Keratinocyte (primary cell): ENCODE measurements around the gene ANO3. TPM values are rescaled to one million over a fixed set of nuclear protein-coding genes. Genes with fewer than 3 reads are reported as not detected.

ENCODE experiments used
- DNase-seq: peaks from one replicate; pipeline ENCODE4 v3.0.0-alpha.2; 2011; ENCODE audit warnings: low read depth, missing footprints, low spot score
- FAIRE-seq: peaks from 2 replicates; lab custom pipeline; 2011; peaks lifted over from hg19 to GRCh38; lab: Jason Lieb, UNC
- H2AFZ ChIP-seq: 2 replicates; pipeline ENCODE4 v1.6.0; 2012; ENCODE audit warnings: low read length, control low read depth, inconsistent platforms; ENCODE audit not compliant: control insufficient read depth
- H3K27ac ChIP-seq: 2 replicates; pipeline ENCODE4 v1.5.1; 2011; ENCODE audit warnings: low read length; ENCODE audit not compliant: control insufficient read depth, insufficient read depth
- H3K27me3 ChIP-seq: 3 replicates; pipeline ENCODE4 v1.6.0; 2011; ENCODE audit warnings: low read length; ENCODE audit not compliant: control insufficient read depth, insufficient read depth; ENCODE audit errors: extremely low read depth
- H3K36me3 ChIP-seq, 2 experiments: 2 replicates in 1 of 2; 3 replicates in 1 of 2; pipeline ENCODE4 v1.5.1; 2011; ENCODE audit warnings: low read length in 2 of 2, mild to moderate bottlenecking in 1 of 2; ENCODE audit not compliant: control insufficient read depth in 2 of 2, insufficient read depth in 2 of 2; ENCODE audit errors: extremely low read depth in 1 of 2
- H3K4me1 ChIP-seq: 3 replicates; pipeline ENCODE4 v1.5.1; 2011; ENCODE audit warnings: low read length; ENCODE audit not compliant: control insufficient read depth, insufficient read depth; ENCODE audit errors: extremely low read depth
- H3K4me2 ChIP-seq: 3 replicates; pipeline ENCODE4 v1.6.0; 2011; ENCODE audit warnings: low read depth, low read length; ENCODE audit not compliant: control insufficient read depth, insufficient read depth; ENCODE audit errors: extremely low read depth
- H3K4me3 ChIP-seq, 3 experiments: fragments of 200-600 bp in 1 of 3; sonication (generic) in 1 of 3; 2 replicates in 2 of 3; 3 replicates in 1 of 3; pipeline ENCODE4 v1.5.1; 2011 to 2016; ENCODE audit warnings: low read length in 3 of 3, mild to moderate bottlenecking in 3 of 3, control low read depth in 2 of 3, inconsistent platforms in 1 of 3, low read depth in 1 of 3, mixed read lengths in 1 of 3, mixed run types in 1 of 3, moderate library complexity in 1 of 3; ENCODE audit not compliant: control insufficient read depth in 2 of 3, insufficient read depth in 2 of 3; ENCODE audit errors: extremely low read depth in 1 of 3
- H3K79me2 ChIP-seq: 2 replicates; pipeline ENCODE4 v1.6.0; 2012; ENCODE audit warnings: low read length; ENCODE audit not compliant: control insufficient read depth, insufficient read depth
- H3K9ac ChIP-seq: 3 replicates; pipeline ENCODE4 v1.6.0; 2011; ENCODE audit warnings: low read length; ENCODE audit not compliant: control insufficient read depth, insufficient read depth; ENCODE audit errors: extremely low read depth
- H3K9me1 ChIP-seq: 3 replicates; pipeline ENCODE4 v1.6.0; 2011; ENCODE audit warnings: low read length; ENCODE audit not compliant: control insufficient read depth, insufficient read depth; ENCODE audit errors: extremely low read depth
- H3K9me3 ChIP-seq: 2 replicates; pipeline ENCODE4 v1.5.1; 2012; ENCODE audit warnings: low read depth, low read length; ENCODE audit not compliant: control insufficient read depth
- H4K20me1 ChIP-seq: 3 replicates; pipeline ENCODE4 v1.6.0; 2011; ENCODE audit warnings: low read length; ENCODE audit not compliant: control insufficient read depth, insufficient read depth; ENCODE audit errors: extremely low read depth
- EZH2 ChIP-seq: IDR thresholded peaks from one replicate; pipeline ENCODE4 v1.6.1; 2012; ENCODE audit warnings: inconsistent platforms, mild to moderate bottlenecking, low read length, moderate library complexity
- dilution Hi-C: fragments of 300-500 bp; cut with MboI; formaldehyde crosslinking; loops from one replicate; pipeline ENCODE4 v1.7.0; 2020; ENCODE audit warnings: low sequenced_read_pairs; ENCODE audit not compliant: extremely low pct_ligation_motif_present
- polyA plus RNA-seq, 5 experiments: library from polyadenylated mRNA; depleted of rRNA in 3 of 5; stranded (reverse) in 3 of 5; stranded (forward) in 1 of 5; unstranded in 1 of 5; fragments of >200 nt; gene quantifications; 1 replicate in 1 of 5; 2 replicates in 3 of 5; 3 replicates in 1 of 5; pipeline versions ENCODE4 v1.2.1 to v1.2.3, GENCODE V29; 2011 to 2012; ENCODE audit warnings: missing spikeins in 2 of 5, low read depth in 1 of 5, low replicate concordance in 1 of 5
- TF ChIP-seq, protein P1 (sequence below), 3 experiments: IDR thresholded peaks in 1 of 3; conservative IDR thresholded peaks in 1 of 3; optimal IDR thresholded peaks in 1 of 3; 2 replicates in 2 of 3; 3 replicates in 1 of 3; pipeline versions ENCODE3 to v1.5.1; 2011; ENCODE audit warnings: low read length in 3 of 3, mild to moderate bottlenecking in 3 of 3, moderate library complexity in 2 of 3, control low read depth in 1 of 3, inconsistent platforms in 1 of 3; ENCODE audit not compliant: insufficient read depth in 2 of 3; ENCODE audit errors: extremely low read depth in 1 of 3

Gene ANO3
- polyA plus RNA-seq, 1 donor (not counting 4 experiments of a cell fraction or from before 2014, with no cell fraction given) = 0.01 TPM

DNA sequence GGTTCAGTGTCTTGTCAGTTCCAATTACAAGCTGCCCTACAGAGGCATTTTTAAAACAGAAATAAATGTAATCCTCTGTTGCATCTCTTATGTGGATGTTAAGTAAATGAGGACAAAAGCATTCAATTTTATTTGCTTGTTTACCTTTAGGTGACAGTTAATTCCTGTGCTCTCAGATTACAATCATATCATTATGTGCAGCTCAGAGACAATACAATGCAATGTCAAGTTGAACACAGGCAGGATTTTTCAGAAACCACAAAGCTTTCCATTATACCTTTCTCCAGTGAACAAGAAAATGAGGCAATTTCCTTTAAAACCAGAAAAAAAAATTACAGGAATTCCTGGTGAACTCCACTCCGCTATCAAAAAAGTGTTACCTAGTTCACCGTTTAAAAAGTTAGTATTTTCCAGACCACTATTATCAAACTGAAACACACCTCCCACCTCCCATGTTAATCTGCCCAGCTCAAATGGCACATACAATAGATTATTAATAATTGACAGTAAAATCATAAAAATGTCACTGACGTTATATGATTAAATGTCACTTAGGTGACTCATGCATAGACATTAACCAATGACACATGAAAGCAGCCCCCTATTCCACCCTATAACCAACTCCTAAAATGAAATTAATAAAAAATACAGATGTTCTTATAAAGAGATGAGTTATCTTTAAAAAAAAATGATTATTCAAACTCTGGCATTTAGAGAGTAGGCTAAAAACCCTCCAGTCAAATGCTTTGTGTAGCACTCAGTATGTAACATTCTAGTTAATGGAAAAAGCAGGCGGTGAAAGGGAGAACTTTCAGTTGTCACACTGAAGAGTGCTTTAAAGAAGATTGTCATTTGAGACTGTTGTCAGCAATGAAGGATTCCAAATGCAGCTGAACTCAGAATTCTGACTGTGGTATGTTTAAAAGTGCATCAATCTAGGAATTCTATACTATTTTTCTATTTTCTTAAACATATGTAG is 141.6 kb downstream of the ANO3 start:
- Histone ChIP-seq H3K9me1 (no peaks in the 10 kb centered on the region), H3K9ac (no peak overlapping the region), H3K9me3 (no peaks in the 10 kb centered on the region), H3K36me3 (no peaks in the 10 kb centered on the region), H4K20me1 (no peaks in the 10 kb centered on the region), H3K79me2 (no peaks in the 10 kb centered on the region), H3K4me2 (no peak overlapping the region), H3K4me3 (no peak overlapping the region), H3K4me1 (no peaks in the 10 kb centered on the region), H2AFZ (no peak overlapping the region), H3K27me3 (no peaks in the 10 kb centered on the region), H3K27ac (no peak overlapping the region)
- dilution Hi-C loops = no loop called here
- DNase-seq (no peak), FAIRE-seq (no peak)
- TF ChIP-seq, protein P1, sequence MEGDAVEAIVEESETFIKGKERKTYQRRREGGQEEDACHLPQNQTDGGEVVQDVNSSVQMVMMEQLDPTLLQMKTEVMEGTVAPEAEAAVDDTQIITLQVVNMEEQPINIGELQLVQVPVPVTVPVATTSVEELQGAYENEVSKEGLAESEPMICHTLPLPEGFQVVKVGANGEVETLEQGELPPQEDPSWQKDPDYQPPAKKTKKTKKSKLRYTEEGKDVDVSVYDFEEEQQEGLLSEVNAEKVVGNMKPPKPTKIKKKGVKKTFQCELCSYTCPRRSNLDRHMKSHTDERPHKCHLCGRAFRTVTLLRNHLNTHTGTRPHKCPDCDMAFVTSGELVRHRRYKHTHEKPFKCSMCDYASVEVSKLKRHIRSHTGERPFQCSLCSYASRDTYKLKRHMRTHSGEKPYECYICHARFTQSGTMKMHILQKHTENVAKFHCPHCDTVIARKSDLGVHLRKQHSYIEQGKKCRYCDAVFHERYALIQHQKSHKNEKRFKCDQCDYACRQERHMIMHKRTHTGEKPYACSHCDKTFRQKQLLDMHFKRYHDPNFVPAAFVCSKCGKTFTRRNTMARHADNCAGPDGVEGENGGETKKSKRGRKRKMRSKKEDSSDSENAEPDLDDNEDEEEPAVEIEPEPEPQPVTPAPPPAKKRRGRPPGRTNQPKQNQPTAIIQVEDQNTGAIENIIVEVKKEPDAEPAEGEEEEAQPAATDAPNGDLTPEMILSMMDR (optimal IDR thresholded peaks at IDR 0.05 in 1 of 3, IDR thresholded peaks at IDR 0.05 in 1 of 3, conservative IDR thresholded peaks at IDR 0.05 in 1 of 3; ENCODE audit: extremely low read depth in 1 of 3, insufficient read depth in 2 of 3, low read length in 3 of 3) = no peak
- TF ChIP-seq EZH2 = no peak

DNA sequence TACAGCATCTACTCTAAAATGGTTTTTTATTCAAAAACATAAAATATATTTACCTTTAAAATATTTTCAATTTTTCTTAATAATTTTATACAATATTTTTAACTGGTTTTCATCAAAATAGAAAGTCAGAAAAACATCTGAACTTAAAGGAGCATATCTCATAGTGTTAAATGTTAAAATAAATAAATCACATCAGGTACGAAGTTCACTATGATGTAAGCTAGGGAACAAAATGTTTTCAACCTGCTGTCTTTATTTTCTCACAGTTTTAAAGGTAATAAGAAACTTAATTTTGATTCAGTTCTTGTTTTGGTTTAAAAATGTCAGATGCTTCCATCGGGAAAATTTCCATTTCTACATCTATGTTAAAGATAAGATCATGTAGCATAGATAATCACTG is 142.5 kb downstream of the ANO3 start:
- no peaks in the 10 kb centered on the region for H3K79me2 ChIP-seq
- no peaks in the 10 kb centered on the region for H3K4me1 ChIP-seq
- H3K9me3 ChIP-seq = no peaks in the 10 kb centered on the region
- no peak for DNase-seq
- H3K4me2 ChIP-seq = no peak overlapping the region
- H3K4me3 ChIP-seq = no peak overlapping the region
- no peak for FAIRE-seq
- H2AFZ ChIP-seq = no peak overlapping the region
- H3K27ac ChIP-seq = no peak overlapping the region
- H3K9me1 ChIP-seq = no peaks in the 10 kb centered on the region
- H3K9ac ChIP-seq = no peak overlapping the region
- H4K20me1 ChIP-seq = no peaks in the 10 kb centered on the region
- H3K36me3 ChIP-seq = no peaks in the 10 kb centered on the region
- dilution Hi-C loops = no loop called here
- TF ChIP-seq, protein P1 (optimal IDR thresholded peaks at IDR 0.05 in 1 of 3, IDR thresholded peaks at IDR 0.05 in 1 of 3, conservative IDR thresholded peaks at IDR 0.05 in 1 of 3; ENCODE audit: extremely low read depth in 1 of 3, insufficient read depth in 2 of 3, low read length in 3 of 3) = no peak
- no peak for TF ChIP-seq EZH2
- H3K27me3 ChIP-seq = no peaks in the 10 kb centered on the region
